ENCODE results near the gene MTA1.
A peak's percentile ranks its signal among the peaks of the same experiment; 100 is the strongest.

Gene MTA1

GRCh38 chr14:105412771-105413543, 6.7 kb upstream of the MTA1 start:
- Histone ChIP-seq H3K4me1 (ENCODE audit: control insufficient read depth, low read length) (peaks cover 13% of the 10 kb centered on the region), H3K79me2 (ENCODE audit: control insufficient read depth, low read length) (no peaks in the 10 kb centered on the region), H3K9me3 (ENCODE audit: control insufficient read depth, insufficient read depth, low read length) (no peaks in the 10 kb centered on the region), H3K9me2 (replicated peaks; ENCODE audit: control insufficient read depth, low read length) (no peaks in the 10 kb centered on the region), H4K20me1 (ENCODE audit: control insufficient read depth, insufficient read depth, low read depth, low read length) (peaks cover 2% of the 10 kb centered on the region; the same call in 1 of the 2 replicates), H3K4me2 (ENCODE audit: low read length) (no peak overlapping the region), H3K27me3 (ENCODE audit: control insufficient read depth, low read length) (peaks cover 39% of the 10 kb centered on the region), H3K36me3 (ENCODE audit: control insufficient read depth, low read length) (no peaks in the 10 kb centered on the region), H3K4me3 (ENCODE audit: low read length) (no peak overlapping the region), H3K27ac (ENCODE audit: low read depth, low read length) (no peak overlapping the region), H3F3A (ENCODE audit: control insufficient read depth, insufficient read depth) (no peaks in the 10 kb centered on the region; the same call in 1 of the 2 replicates)
- TF ChIP-seq EZH2phosphoT487 (IDR thresholded peaks at IDR 0.05; ENCODE audit: borderline replicate concordance, low read length) = no peak
- no peak for TF ChIP-seq CTCF (IDR thresholded peaks at IDR 0.05; ENCODE audit: low read depth, low read length, poor library complexity, severe bottlenecking)

GRCh38 chr14:105413544-105413886, 6.1 kb upstream of the MTA1 start:
- TF ChIP-seq EZH2phosphoT487 (IDR thresholded peaks at IDR 0.05; ENCODE audit: borderline replicate concordance, low read length) (no peak), CTCF (IDR thresholded peaks at IDR 0.05; ENCODE audit: low read depth, low read length, poor library complexity, severe bottlenecking) (no peak)
- H3K27ac ChIP-seq (ENCODE audit: low read depth, low read length) = no peak overlapping the region
- no peaks in the 10 kb centered on the region for H3K36me3 ChIP-seq (ENCODE audit: control insufficient read depth, low read length)
- H3K4me2 ChIP-seq (ENCODE audit: low read length) = no peak overlapping the region
- peaks cover 13% of the 10 kb centered on the region for H3K4me1 ChIP-seq (ENCODE audit: control insufficient read depth, low read length)
- no peaks in the 10 kb centered on the region for H3K9me3 ChIP-seq (ENCODE audit: control insufficient read depth, insufficient read depth, low read length)
- no peak overlapping the region for H3K4me3 ChIP-seq (ENCODE audit: low read length)
- peaks cover 39% of the 10 kb centered on the region for H3K27me3 ChIP-seq (ENCODE audit: control insufficient read depth, low read length)
- no peaks in the 10 kb centered on the region; the same call in 1 of the 2 replicates for H3F3A ChIP-seq (ENCODE audit: control insufficient read depth, insufficient read depth)
- peaks cover 2% of the 10 kb centered on the region; the same call in 1 of the 2 replicates for H4K20me1 ChIP-seq (ENCODE audit: control insufficient read depth, insufficient read depth, low read depth, low read length)
- no peaks in the 10 kb centered on the region for H3K9me2 ChIP-seq (replicated peaks; ENCODE audit: control insufficient read depth, low read length)
- no peaks in the 10 kb centered on the region for H3K79me2 ChIP-seq (ENCODE audit: control insufficient read depth, low read length)

- peaks cover 46% of the 10 kb centered on the region for H3K27me3 ChIP-seq (ENCODE audit: control insufficient read depth, low read length)
- peak overlapping the region; percentile 59 for H3K4me2 ChIP-seq (ENCODE audit: low read length)
- no peak overlapping the region for H3K27ac ChIP-seq (ENCODE audit: low read depth, low read length)
- H3K4me1 ChIP-seq (ENCODE audit: control insufficient read depth, low read length) = peaks cover 17% of the 10 kb centered on the region
- H4K20me1 ChIP-seq (ENCODE audit: control insufficient read depth, insufficient read depth, low read depth, low read length) = peaks cover 2% of the 10 kb centered on the region; the same call in 1 of the 2 replicates
- H3K9me2 ChIP-seq (replicated peaks; ENCODE audit: control insufficient read depth, low read length) = no peaks in the 10 kb centered on the region
- H3K4me3 ChIP-seq (ENCODE audit: low read length) = peak overlapping the region; percentile 61
- peaks cover 4% of the 10 kb centered on the region for H3K79me2 ChIP-seq (ENCODE audit: control insufficient read depth, low read length)
- H3K36me3 ChIP-seq (ENCODE audit: control insufficient read depth, low read length) = no peaks in the 10 kb centered on the region
- no peaks in the 10 kb centered on the region for H3K9me3 ChIP-seq (ENCODE audit: control insufficient read depth, insufficient read depth, low read length)
- TF ChIP-seq EZH2phosphoT487 (IDR thresholded peaks at IDR 0.05; ENCODE audit: borderline replicate concordance, low read length) (0 out of 2 replicates have a peak, but pooled peaks have one; percentile 49), CTCF (IDR thresholded peaks at IDR 0.05; ENCODE audit: low read depth, low read length, poor library complexity, severe bottlenecking) (peak; percentile 59)
- no peaks in the 10 kb centered on the region; the same call in 1 of the 2 replicates for H3F3A ChIP-seq (ENCODE audit: control insufficient read depth, insufficient read depth)
Measured at GRCh38 chr14:105414456-105415371, 4.9 kb upstream of the MTA1 start.
